Activated CD4-positive, alpha-beta T cell treated with anti-CD3 and anti-CD28 coated beads, Interleukin-2, Interleukin-4, amounts not matched to agents 100 ng/mL and 50 ng/mL, durations not matched to agents 16 hours and 8 hours (primary cell): ENCODE results near the gene UBE4A.
"Not testable (repeated sequence)": the region's sequence is repeated elsewhere in the genome, so short reads cannot be mapped to it uniquely, and the experiment has no call there.

Experiments
- DNase-seq: peaks from one replicate; pipeline ENCODE4 v3.0.0-alpha.2; 2020; ENCODE audit warnings: low spot score

UBE4A gene

DNA sequence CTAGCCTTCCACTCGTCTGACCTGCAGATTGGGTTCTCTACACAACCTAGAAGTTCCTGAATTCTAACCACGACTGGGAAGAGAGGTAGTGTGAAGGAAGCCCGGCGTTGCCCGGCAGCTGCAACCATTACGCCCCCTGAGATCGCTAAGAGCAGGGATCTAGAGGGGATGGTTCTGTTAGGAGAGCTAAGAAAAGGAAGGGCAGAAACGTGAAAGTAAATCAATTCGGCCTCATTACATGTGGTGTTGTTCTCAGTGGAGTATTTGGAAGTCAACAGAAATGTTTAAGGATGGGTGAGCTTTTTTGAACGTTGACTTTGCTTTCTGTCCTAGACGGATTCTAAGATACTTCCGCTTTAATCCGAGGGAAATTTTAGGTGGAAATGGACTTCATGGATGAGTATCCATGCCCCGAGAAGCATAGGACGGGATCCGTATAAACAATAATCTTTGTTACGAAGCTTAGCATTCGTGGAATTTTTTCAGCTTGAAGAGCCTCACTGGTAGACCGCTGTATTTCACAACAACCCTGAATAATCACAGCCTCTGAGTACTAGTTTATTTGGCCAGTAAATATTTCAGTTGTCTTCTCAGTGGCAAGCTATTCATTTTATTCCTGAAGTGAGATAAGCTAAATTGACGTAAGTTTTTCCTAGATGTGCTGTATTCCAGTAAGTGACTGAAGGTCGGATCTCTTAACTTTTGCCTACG lies 42.6 kb downstream of the UBE4A start:
- DNase-seq: no peak

- not testable (repeated sequence) for DNase-seq
These were observed 43.2 kb downstream of the UBE4A start for GRCh38 chr11:118402594-118402993.

DNA sequence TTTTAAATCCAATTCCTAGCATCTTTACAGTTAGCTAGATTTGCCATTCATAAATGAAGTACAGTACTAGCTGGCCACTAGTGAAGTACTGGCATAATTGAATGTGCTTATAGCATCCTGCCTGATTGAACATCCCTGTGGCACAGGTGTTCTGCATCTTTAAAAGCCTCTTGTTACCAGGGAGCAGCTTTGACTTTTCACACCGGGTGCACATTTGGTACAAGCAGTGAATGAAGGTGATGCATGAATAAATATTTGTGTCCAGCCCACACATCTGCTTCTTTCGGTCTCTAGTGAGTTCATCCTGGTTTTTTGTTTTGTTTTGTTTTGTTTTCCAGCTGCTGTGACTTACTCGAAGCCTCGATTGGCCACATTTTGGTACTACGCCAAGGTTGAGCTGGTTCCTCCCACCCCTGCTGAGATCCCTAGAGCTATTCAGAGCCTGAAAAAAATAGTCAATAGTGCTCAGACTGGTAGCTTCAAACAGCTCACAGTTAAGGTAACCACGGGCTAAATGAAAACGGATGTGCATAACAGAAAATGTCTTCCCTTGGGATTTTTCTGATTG lies 47.3 kb downstream of the UBE4A start:
- no peak for DNase-seq

- no peak for DNase-seq
These were observed 50.8 kb downstream of the UBE4A start for GRCh38 chr11:118410055-118410745.

DNA sequence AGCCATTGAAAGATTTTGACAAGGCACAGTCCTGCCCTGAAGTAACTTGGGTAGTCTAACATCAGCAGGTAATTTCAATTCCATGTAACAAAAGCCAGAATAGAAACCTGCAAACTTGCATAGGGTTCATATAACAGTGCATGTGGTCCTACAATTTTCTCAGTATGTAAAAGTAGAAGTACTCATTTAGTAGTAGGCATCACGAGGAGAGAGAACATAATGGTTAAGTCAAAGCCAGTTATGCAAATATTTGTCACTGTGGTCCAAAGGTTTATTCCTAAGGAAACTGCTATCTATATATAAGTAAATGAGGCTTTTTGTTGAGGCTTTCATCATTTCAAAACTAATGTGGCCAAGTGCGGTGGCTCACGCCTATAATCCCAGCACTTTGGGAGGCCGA lies 52.1 kb downstream of the UBE4A start:
- DNase-seq: no peak

GRCh38 chr11:118412921-118413320 lies 53.5 kb downstream of the UBE4A start:
- no peak for DNase-seq

DNA sequence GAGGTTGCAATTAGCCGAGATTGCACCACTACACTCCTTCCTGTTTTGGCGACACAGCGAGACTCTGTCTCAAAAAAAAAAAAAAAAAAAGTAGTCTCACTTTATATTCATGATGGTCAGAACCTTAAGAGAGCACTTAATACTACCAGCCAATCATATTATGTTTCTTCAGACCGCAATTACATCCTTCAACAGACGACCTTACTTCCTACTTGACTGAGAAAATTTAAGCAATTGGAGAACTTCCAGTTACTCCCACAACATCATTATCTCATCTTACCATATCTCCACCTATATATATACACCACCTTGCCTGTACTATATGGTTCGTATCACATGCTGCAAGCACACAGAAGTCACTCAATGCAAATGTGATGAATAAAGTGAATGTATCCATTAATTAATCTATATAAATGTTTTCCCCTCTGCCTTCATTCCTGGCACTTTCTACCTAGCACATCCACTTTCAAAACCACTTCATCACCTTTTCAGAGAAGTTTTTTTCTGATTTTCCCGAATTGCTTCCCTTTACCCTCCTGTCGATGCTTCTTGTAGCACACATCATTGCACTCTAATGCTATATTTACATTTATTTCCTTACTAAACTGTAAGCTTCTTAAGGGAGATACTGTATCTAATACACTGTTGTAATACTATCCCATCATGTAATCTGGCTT lies 55.8 kb downstream of the UBE4A start:
- DNase-seq: no peak

- peak; percentile 62 for DNase-seq
These were observed 56.3 kb downstream of the UBE4A start for GRCh38 chr11:118415739-118416068.

- not testable (repeated sequence) for DNase-seq
These were observed 57.5 kb downstream of the UBE4A start for GRCh38 chr11:118416900-118417299.

- DNase-seq: no peak
These were observed 58.4 kb downstream of the UBE4A start for GRCh38 chr11:118417801-118418200.

DNA sequence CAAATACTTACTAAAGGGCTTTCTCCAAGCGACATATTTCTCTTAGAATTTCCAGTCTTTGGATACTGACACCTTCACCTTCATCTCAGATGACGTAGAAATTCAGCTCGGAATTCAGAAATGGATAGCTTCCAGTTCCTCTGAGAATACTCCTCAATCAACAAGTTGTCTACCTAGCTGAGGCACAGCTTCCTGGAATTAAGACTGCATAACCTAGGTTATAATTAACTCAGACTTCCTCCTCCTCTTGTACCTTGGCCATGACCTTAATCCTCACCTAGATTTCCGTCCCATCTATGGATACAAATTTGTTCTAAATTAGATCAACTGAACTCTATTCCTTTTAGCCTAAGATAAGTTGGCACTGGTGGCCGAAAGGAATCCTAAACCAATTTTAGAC lies 59.4 kb downstream of the UBE4A start:
- no peak for DNase-seq

- DNase-seq: no peak
These were observed 68.3 kb downstream of the UBE4A start for GRCh38 chr11:118427707-118428106.

DNA sequence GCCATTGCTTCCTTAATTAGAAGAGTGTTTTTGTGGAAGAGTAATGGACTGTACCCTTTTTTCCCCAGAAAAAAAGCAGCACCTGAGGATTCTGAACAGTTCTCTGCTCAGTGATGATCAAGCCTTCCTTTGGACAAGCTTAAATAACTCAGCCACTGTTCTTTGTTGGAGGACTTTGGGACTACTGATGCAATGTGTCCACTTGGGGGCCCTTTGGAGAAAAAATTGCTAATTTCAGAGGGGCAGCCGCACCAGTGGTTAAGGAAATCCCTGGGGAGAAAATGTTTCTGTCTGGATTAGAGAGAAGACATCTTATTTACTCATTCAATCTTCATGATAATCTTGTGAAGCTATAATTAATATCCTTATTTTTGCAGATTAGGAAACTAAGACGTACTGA lies 71.6 kb downstream of the UBE4A start:
- DNase-seq: no peak

GRCh38 chr11:118434123-118434552 lies 74.7 kb downstream of the UBE4A start:
- DNase-seq: no peak

DNA sequence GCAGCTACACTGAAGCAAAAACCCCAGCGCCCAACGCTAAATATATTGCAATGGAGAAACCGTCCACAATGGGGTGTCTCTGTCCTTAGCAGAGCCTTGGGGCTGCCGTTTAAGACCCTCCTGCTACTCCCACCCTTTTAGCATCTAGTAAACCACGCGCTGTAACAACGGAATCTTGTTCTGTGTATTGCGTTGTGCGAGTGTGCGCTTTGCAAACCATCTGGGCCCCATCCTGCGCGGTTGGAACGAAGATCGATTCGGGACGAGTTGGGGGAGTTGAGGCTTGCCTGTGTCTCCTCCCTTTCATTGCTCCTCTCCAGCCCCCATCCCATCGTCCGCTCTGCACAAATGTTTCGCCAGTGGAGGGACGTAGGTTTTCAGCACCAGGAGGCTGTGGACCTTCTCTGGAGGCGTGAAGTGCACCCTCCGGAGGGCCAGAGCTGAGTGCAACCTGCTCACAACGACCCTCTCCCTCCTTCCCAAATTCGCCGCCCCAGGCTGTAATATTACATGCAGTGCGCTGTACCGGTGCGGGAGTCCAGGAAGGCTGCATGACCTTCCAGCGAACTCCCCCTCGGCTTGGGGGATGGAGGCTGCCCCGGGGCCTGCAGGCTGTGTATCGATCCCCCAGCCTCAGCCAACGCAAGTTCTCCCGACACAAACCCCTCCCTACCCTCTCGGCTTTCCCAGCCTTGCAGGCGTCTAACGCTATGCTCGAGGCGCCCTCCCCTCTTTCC lies 75.3 kb downstream of the UBE4A start:
- DNase-seq: peak; percentile 66

- DNase-seq: peak; percentile 83
These were observed 76.0 kb downstream of the UBE4A start for GRCh38 chr11:118435290-118435892.

DNA sequence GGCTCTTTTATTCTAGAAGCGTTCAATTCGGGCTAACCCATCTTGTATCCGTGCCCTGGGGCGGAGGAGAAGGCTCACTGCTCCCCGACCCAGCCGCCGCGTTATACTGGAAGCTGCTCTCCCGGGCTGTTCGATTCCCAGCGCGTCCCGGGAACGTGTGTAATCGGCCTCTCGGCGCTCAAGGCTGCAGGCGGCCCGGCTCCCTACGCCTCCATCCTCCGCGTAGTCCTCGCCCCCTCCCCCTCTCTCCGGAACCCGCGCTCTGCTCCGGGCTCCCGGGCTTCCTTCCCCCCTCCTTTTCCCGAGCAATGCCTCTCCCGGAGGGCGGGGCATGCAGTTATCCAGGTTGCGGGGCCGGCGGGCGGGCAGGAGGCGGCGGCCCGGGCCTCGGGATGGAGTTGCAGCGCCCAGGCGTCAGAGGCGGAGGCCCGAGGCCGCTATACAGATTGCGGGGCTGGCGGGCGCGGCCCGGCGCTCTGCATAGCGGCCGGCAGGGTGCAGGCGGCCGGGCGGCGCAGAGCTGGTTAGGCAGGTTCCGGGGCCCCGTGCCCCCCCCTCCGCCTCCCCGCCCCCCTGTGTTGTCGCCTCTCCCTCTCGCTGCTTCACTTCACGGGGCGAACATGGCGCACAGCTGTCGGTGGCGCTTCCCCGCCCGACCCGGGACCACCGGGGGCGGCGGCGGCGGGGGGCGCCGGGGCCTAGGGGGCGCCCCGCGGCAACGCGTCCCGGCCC lies 76.7 kb downstream of the UBE4A start, which contains the start of gene KMT2A:
Gene KMT2A (plus strand): TSS at position 600 of the 732 bp plus-strand sequence. CDS start 21 bp downstream, at position 621.
- DNase-seq: peak; percentile 95

DNA sequence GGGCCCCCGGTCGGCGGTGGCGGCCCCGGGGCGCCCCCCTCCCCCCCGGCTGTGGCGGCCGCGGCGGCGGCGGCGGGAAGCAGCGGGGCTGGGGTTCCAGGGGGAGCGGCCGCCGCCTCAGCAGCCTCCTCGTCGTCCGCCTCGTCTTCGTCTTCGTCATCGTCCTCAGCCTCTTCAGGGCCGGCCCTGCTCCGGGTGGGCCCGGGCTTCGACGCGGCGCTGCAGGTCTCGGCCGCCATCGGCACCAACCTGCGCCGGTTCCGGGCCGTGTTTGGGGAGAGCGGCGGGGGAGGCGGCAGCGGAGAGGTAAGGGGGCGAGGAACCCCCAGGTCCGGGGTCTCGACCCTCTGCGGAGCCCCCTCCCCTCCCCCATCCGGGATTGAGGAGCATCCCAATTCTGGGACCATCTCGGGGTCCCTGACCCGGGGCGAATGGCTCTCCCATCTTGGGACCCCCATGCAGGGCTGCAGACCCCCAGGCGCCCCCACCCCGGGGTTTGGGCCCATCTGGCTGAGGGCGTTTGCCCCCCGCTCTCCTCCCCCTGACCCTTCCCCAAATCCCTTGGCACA lies 77.3 kb downstream of the UBE4A start:
- DNase-seq: peak; percentile 22

- DNase-seq: peak; percentile 56
These were observed 78.1 kb downstream of the UBE4A start for GRCh38 chr11:118437208-118438125.
